ENCODE results near the gene FCHSD2. TPM values are rescaled to one million over a fixed set of nuclear protein-coding genes. Genes with fewer than 3 reads are reported as not detected.

The FCHSD2 gene
- total RNA-seq, 2 donors from 2014 or later: 21.7 to 22.3 TPM

- no peak for ATAC-seq (replicated peaks)
- Mint-ChIP-seq H3K4me3 (no peak overlapping the region), H3K36me3 (ENCODE audit: low read depth) (peaks cover 59% of the 10 kb centered on the region), H3K9me3 (no peaks in the 10 kb centered on the region), H3K27ac (peak overlapping the region; percentile 16), H3K27me3 (no peaks in the 10 kb centered on the region), H3K4me1 (peaks cover 6% of the 10 kb centered on the region)
These were observed 300.0 kb downstream of the FCHSD2 start for GRCh38 chr11:72842126-72842525.

- peak overlapping the region; percentile 16 for H3K27ac Mint-ChIP-seq
These were observed 300.7 kb downstream of the FCHSD2 start for GRCh38 chr11:72841397-72841796.

GRCh38 chr11:72840780-72841179 is 301.3 kb downstream of the FCHSD2 start:
- peaks cover 6% of the 10 kb centered on the region for H3K4me1 Mint-ChIP-seq
- no peak overlapping the region for H3K27ac Mint-ChIP-seq
- no peaks in the 10 kb centered on the region for H3K27me3 Mint-ChIP-seq
- no peak overlapping the region for H3K4me3 Mint-ChIP-seq
- peaks cover 61% of the 10 kb centered on the region for H3K36me3 Mint-ChIP-seq (ENCODE audit: low read depth)
- ATAC-seq (replicated peaks): no peak
- H3K9me3 Mint-ChIP-seq: no peaks in the 10 kb centered on the region

More at GRCh38 chr11:72841397-72841796, 300.7 kb downstream of the FCHSD2 start:
- Mint-ChIP-seq H3K4me1 (peaks cover 6% of the 10 kb centered on the region), H3K4me3 (no peak overlapping the region), H3K27me3 (no peaks in the 10 kb centered on the region), H3K36me3 (ENCODE audit: low read depth) (peaks cover 61% of the 10 kb centered on the region), H3K9me3 (no peaks in the 10 kb centered on the region)
- ATAC-seq (replicated peaks): no peak

GRCh38 chr11:72838691-72839305 is 303.3 kb downstream of the FCHSD2 start:
- Mint-ChIP-seq H3K36me3 (ENCODE audit: low read depth) (peaks cover 76% of the 10 kb centered on the region), H3K4me3 (no peak overlapping the region), H3K27me3 (no peaks in the 10 kb centered on the region), H3K27ac (peak overlapping the region; percentile 32), H3K9me3 (no peaks in the 10 kb centered on the region), H3K4me1 (peaks cover 17% of the 10 kb centered on the region)
- peak; percentile 59 for ATAC-seq (replicated peaks)

GRCh38 chr11:72836111-72836510 is 306.0 kb downstream of the FCHSD2 start:
- Mint-ChIP-seq H3K27ac (peak overlapping the region; percentile 4), H3K9me3 (no peaks in the 10 kb centered on the region)

GRCh38 chr11:72834905-72835304 is 307.2 kb downstream of the FCHSD2 start:
- Mint-ChIP-seq H3K4me3 (no peak overlapping the region), H3K36me3 (ENCODE audit: low read depth) (peaks cover 46% of the 10 kb centered on the region), H3K4me1 (peaks cover 30% of the 10 kb centered on the region), H3K9me3 (no peaks in the 10 kb centered on the region), H3K27me3 (no peaks in the 10 kb centered on the region), H3K27ac (peak overlapping the region; percentile 74)
- ATAC-seq (replicated peaks): no peak

More at GRCh38 chr11:72836111-72836510, 306.0 kb downstream of the FCHSD2 start:
- H3K36me3 Mint-ChIP-seq (ENCODE audit: low read depth): peaks cover 52% of the 10 kb centered on the region
- H3K4me1 Mint-ChIP-seq: peaks cover 25% of the 10 kb centered on the region
- no peaks in the 10 kb centered on the region for H3K27me3 Mint-ChIP-seq
- H3K4me3 Mint-ChIP-seq: no peak overlapping the region
- no peak for ATAC-seq (replicated peaks)

GRCh38 chr11:72833811-72834493 is 308.2 kb downstream of the FCHSD2 start:
- H3K9me3 Mint-ChIP-seq: no peaks in the 10 kb centered on the region
- peaks cover 46% of the 10 kb centered on the region for H3K36me3 Mint-ChIP-seq (ENCODE audit: low read depth)
- H3K27ac Mint-ChIP-seq: peak overlapping the region; percentile 74
- ATAC-seq (replicated peaks): no peak
- no peaks in the 10 kb centered on the region for H3K27me3 Mint-ChIP-seq
- H3K4me3 Mint-ChIP-seq: no peak overlapping the region
- H3K4me1 Mint-ChIP-seq: peaks cover 29% of the 10 kb centered on the region

GRCh38 chr11:72833083-72833733 is 308.9 kb downstream of the FCHSD2 start:
- Mint-ChIP-seq H3K27ac (peak overlapping the region; percentile 50), H3K4me3 (no peak overlapping the region), H3K27me3 (no peaks in the 10 kb centered on the region), H3K36me3 (ENCODE audit: low read depth) (peaks cover 48% of the 10 kb centered on the region), H3K4me1 (peaks cover 28% of the 10 kb centered on the region), H3K9me3 (no peaks in the 10 kb centered on the region)
- ATAC-seq (replicated peaks): no peak

GRCh38 chr11:72832301-72833082 is 309.6 kb downstream of the FCHSD2 start:
- Mint-ChIP-seq H3K36me3 (ENCODE audit: low read depth) (peaks cover 49% of the 10 kb centered on the region), H3K4me1 (peaks cover 28% of the 10 kb centered on the region), H3K9me3 (no peaks in the 10 kb centered on the region), H3K4me3 (no peak overlapping the region), H3K27ac (peak overlapping the region; percentile 67), H3K27me3 (no peaks in the 10 kb centered on the region)
- no peak for ATAC-seq (replicated peaks)

- Mint-ChIP-seq H3K9me3 (no peaks in the 10 kb centered on the region), H3K4me1 (peaks cover 28% of the 10 kb centered on the region), H3K27ac (peak overlapping the region; percentile 67), H3K4me3 (no peak overlapping the region), H3K27me3 (no peaks in the 10 kb centered on the region), H3K36me3 (ENCODE audit: low read depth) (peaks cover 52% of the 10 kb centered on the region)
- ATAC-seq (replicated peaks): peak; percentile 71
These were observed 310.4 kb downstream of the FCHSD2 start for GRCh38 chr11:72831521-72832300.

- no peaks in the 10 kb centered on the region for H3K27me3 Mint-ChIP-seq
- no peak overlapping the region for H3K4me3 Mint-ChIP-seq
- H3K36me3 Mint-ChIP-seq (ENCODE audit: low read depth): peaks cover 64% of the 10 kb centered on the region
- peaks cover 24% of the 10 kb centered on the region for H3K4me1 Mint-ChIP-seq
- H3K9me3 Mint-ChIP-seq: no peaks in the 10 kb centered on the region
- H3K27ac Mint-ChIP-seq: peak overlapping the region; percentile 71
- no peak for ATAC-seq (replicated peaks)
These were observed 312.1 kb downstream of the FCHSD2 start for GRCh38 chr11:72829884-72830533.

GRCh38 chr11:72829178-72829577 is 312.9 kb downstream of the FCHSD2 start:
- peaks cover 65% of the 10 kb centered on the region for H3K36me3 Mint-ChIP-seq (ENCODE audit: low read depth)
- H3K27me3 Mint-ChIP-seq: no peaks in the 10 kb centered on the region
- no peak overlapping the region for H3K4me3 Mint-ChIP-seq
- no peaks in the 10 kb centered on the region for H3K9me3 Mint-ChIP-seq
- peaks cover 21% of the 10 kb centered on the region for H3K4me1 Mint-ChIP-seq
- ATAC-seq (replicated peaks): no peak
- peak overlapping the region; percentile 71 for H3K27ac Mint-ChIP-seq

GRCh38 chr11:72828692-72829101 is 313.4 kb downstream of the FCHSD2 start:
- H3K27ac Mint-ChIP-seq: no peak overlapping the region
- H3K27me3 Mint-ChIP-seq: no peaks in the 10 kb centered on the region
- no peak for ATAC-seq (replicated peaks)
- H3K4me1 Mint-ChIP-seq: peaks cover 21% of the 10 kb centered on the region
- H3K36me3 Mint-ChIP-seq (ENCODE audit: low read depth): peaks cover 65% of the 10 kb centered on the region
- H3K9me3 Mint-ChIP-seq: no peaks in the 10 kb centered on the region
- no peak overlapping the region for H3K4me3 Mint-ChIP-seq
